GM19328 (cell line): ENCODE measurements around the gene OSR1.
A peak's percentile ranks its signal among the peaks of the same experiment; 100 is the strongest.
"Not testable (repeated sequence)": the region's sequence is repeated elsewhere in the genome, so short reads cannot be mapped to it uniquely, and the experiment has no call there.

ENCODE experiments used
- ATAC-seq: cut with Tn5 transposase; IDR thresholded peaks from one replicate; pipeline ENCODE4 v1.9.1; 2021; ENCODE audit warnings: mild to moderate bottlenecking, moderate library complexity; ENCODE audit not compliant: unreplicated experiment

Gene OSR1

GRCh38 chr2:19336781-19337180 lies 21.6 kb downstream of the OSR1 start:
- no peak for ATAC-seq

GRCh38 chr2:19332503-19332902 lies 25.9 kb downstream of the OSR1 start:
- ATAC-seq = no peak

GRCh38 chr2:19331450-19331849 lies 27.0 kb downstream of the OSR1 start:
- no peak for ATAC-seq

- ATAC-seq = no peak
These were observed 28.0 kb downstream of the OSR1 start for GRCh38 chr2:19330436-19330835.

GRCh38 chr2:19329445-19329844 lies 29.0 kb downstream of the OSR1 start:
- ATAC-seq = no peak

- no peak for ATAC-seq
These were observed 30.9 kb downstream of the OSR1 start for GRCh38 chr2:19327496-19327895.

GRCh38 chr2:19321946-19322345 lies 36.5 kb downstream of the OSR1 start:
- ATAC-seq = no peak

GRCh38 chr2:19320813-19321212 lies 37.6 kb downstream of the OSR1 start:
- ATAC-seq = no peak

- no peak for ATAC-seq
These were observed 38.7 kb downstream of the OSR1 start for GRCh38 chr2:19319698-19320097.

- ATAC-seq = no peak
These were observed 39.4 kb downstream of the OSR1 start for GRCh38 chr2:19319064-19319463.

GRCh38 chr2:19313553-19313952 lies 44.9 kb downstream of the OSR1 start:
- no peak for ATAC-seq

- ATAC-seq = peak; percentile 79
These were observed 45.5 kb downstream of the OSR1 start for GRCh38 chr2:19312949-19313348.

- not testable (repeated sequence) for ATAC-seq
These were observed 52.4 kb downstream of the OSR1 start for GRCh38 chr2:19306065-19306464.

- not testable (repeated sequence) for ATAC-seq
These were observed 52.9 kb downstream of the OSR1 start for GRCh38 chr2:19305400-19306055.

GRCh38 chr2:19301706-19302105 lies 56.7 kb downstream of the OSR1 start:
- no peak for ATAC-seq
